GM19240 (cell line): ENCODE data around the gene DNASE2.

Source experiments
- DNase-seq: peaks from one replicate; pipeline ENCODE4 v3.0.0; 2011; ENCODE audit warnings: low spot score; ENCODE audit not compliant: insufficient read length

DNASE2 gene

DNA sequence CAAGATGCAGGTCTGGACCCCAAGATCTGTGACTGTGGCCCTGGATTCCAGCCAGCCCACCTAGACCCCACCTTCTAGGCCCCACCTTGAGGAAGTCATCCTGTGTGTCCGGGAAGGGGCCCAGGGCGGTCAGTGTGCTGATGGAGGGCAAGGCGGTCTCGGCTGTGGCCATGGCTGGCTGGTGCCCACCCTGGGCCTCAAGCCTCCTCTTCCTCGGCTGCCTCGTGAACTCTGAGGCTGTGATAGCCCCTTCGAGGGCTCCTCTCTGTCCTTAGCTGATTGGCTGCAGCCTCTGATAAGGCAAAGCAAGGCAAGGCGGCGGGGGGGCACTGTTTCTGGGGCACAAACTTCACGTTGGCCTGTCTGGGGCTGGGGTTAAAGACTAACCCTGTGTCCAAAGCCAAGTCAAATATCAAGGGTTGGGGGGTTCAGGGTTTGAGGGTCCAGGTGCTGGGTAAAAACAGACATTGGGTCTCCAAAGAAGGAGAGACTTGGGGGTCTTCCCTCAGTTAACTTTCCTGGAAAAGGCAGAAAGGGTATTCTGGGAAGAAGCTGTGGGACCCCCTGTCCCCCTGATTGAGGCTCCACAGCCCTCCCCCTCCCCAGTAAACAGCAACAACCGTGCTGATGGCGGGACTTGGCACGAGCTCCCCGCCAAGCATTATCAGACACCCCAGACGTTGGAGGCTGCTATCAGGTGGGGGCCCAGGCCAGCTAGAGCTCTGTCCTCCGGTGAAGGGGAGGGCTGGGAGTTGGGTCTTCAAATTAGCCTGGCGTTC lies 5.9 kb upstream of the DNASE2 start, which contains the start of gene KLF1:
Gene KLF1 (minus strand): TSS at position 233 of the 779 bp plus-strand sequence. CDS start 61 bp downstream, at position 172.
- DNase-seq, result no peak

DNA sequence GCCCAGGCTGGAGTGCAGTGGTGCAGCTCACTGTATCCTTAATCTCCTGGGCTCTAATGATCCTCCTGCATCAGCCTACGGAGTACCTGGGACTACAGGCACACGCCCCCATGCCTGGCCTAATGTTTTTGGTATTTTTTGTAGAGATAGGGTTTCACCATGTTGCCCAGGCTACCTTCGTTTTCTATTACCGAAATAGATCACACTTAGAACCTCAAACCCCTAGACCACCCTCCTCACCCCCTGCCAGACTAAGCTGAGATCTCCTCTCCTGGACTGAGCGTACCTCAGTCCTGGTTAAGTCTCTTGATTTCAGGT lies 5.4 kb upstream of the DNASE2 start:
- no peak for DNase-seq

GRCh38 chr19:12885749-12886650 lies 4.8 kb upstream of the DNASE2 start:
- no peak for DNase-seq

DNA sequence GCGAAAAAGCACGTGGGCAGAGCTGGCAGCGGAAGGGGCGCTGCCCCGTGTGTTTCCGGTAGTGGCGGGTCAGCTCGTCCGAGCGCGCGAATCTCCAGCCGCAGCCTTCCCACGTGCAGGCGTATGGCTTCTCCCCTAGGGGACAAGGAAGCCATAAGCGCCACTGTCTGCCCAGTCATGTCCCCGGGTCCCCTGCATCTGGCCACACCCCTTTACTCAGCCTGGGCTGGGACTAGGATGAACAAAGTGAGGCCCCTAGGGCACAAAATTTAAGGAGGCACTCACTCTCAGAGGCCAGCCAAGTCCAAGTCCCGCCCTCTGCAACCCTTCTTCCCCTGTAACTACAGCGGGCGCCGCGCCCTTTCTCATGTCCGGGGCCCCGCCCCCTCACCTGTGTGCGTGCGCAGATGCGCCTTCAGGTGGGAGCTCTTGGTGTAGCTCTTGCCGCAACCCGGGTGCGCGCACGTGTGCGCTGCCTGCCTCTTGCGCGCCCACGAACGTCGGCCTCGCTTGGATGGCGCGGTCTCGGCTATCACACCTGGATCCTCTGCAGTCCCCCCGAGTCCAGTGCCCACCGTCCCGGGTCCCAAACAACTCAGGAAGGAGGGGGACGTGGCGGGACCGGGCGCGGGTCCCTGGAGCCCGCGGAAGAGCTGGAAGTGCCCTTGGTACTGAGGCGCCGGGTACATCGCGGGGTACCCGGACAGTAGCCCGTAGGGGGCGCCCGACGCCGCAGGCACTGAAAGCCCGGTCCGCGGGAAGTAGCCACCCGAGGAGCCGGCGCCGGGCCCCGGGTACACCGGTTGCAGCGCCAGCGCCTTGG lies 3.9 kb upstream of the DNASE2 start:
- DNase-seq, result no peak

DNA sequence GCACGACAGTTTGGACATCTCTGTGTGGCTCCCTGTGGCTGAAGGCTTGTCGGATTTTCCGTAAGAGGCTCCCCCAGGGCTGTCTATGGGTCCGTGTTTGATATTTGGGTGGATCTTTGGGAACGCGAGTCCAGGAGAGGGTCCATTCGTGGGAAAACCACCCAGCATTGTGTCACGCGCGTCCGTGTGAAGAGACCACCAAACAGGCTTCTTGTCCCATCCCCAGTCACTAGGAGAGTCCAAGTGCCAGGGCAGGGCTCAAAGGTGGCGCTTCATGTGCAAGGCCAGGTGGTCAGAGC lies 3.3 kb upstream of the DNASE2 start:
- DNase-seq, result no peak

DNA sequence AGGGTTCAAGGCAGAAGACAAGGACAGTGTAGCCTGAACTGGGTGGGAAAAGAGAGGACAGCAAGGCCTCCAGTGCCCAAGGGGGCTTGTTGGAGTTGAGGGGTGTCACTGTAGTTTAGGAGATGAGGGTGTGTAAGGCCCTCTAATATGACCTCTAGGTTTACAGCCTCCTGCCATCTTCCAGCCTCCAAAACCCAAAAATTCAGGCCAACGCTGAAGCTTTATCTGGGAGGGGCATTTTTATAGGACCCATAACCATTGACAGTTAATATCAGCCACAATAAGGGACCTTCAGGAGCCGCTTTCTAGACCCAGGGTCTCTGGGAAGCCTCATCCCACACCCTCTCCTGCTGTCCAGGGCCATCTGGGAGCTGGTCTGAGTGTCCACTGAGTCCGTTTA lies 3.0 kb upstream of the DNASE2 start:
- DNase-seq, result no peak

DNA sequence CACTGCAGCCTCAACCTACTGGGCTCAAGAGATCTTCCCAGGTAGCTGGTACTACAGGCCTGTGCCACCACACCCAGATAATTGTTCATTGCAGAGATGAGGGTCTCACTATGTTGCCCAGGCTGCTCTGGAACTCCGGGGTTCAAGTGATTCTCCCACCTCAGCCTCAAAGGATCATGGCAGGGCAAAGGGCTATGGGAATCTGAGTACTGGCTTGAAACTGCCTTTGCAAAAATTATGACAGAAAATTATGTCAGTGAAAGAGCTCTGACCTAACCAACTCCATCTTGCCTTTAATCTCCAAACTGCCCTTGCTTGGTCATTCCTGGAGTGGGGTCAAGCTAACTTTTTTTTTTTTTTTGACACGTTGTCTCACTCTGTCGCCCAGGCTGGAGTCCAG lies 1.3 kb upstream of the DNASE2 start:
- DNase-seq, result no peak

DNA sequence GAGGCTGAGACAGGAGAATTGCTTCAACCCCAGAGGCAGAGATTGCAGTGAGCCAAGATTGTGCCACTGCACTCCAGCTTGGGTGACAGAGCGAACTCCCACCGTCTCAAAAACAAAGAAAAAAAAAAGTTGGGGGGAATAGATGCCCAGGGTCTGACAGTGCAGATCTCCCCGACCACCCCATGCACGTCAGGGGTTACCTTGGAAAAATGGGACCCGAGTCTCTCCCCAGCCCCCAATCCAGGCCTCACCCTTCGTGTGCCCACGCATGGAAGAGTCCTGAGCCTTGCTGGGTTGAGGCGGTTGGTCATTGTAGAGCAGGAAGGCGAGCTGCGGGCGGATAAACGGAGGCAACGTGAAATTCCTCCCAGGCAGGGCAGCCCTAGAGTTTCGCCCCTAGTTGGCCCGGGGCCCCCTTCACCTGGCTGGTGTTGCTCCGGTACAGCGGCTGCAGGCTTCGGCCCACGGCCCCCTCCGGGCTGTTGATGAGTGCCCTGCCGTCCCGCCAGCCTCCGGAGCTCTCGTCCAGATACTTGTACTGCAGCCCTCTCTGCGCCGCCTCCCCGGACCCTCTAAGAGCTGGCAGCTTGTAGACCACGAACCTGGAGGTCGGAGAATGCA lies 588 bp downstream of the DNASE2 start:
- DNase-seq, result no peak

DNA sequence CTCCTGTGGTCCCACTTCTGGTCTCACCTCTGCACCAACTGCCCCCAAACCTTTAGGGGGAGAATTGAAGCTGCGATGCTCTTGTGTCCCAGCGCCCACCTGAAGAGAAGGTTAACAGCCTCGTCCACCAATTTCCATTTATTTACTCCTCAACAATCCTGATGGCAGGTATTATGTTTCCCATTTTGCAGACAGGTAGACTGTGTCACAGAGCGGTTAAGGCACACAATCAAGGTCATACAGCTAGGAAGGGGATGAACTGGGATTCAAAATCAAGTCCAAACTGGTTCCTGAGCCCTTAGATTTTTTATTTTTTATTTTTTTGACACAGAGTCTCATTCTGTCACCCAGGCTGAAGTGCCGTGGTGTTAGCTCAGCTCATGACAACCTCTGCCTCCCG lies 6.2 kb downstream of the DNASE2 start:
- no peak for DNase-seq

DNA sequence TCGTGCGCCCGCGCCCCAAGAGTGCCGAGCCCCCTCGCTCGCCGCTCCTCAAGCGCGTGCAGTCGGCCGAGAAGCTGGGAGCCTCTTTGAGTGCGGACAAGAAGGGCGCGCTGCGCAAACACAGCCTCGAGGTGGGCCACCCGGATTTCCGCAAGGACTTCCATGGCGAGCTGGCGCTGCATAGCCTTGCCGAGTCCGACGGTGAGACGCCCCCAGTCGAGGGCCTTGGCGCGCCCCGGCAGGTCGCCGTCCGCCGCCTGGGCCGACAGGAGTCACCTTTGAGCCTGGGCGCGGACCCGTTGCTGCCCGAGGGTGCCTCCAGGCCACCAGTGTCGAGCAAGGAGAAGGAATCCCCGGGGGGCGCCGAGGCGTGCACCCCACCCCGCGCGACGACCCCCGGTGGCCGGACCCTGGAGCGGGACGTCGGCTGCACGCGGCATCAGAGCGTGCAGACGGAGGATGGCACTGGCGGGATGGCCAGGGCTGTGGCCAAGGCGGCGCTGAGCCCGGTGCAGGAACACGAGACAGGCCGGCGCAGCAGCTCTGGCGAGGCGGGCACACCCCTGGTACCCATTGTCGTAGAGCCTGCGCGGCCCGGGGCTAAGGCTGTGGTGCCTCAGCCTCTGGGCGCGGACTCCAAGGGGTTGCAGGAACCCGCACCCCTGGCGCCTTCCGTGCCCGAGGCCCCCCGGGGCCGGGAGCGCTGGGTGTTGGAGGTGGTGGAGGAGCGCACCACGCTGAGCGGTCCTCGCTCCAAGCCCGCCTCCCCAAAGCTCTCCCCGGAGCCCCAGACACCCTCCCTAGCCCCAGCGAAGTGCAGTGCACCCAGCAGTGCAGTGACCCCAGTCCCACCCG lies 7.1 kb downstream of the DNASE2 start:
- DNase-seq, result no peak

DNA sequence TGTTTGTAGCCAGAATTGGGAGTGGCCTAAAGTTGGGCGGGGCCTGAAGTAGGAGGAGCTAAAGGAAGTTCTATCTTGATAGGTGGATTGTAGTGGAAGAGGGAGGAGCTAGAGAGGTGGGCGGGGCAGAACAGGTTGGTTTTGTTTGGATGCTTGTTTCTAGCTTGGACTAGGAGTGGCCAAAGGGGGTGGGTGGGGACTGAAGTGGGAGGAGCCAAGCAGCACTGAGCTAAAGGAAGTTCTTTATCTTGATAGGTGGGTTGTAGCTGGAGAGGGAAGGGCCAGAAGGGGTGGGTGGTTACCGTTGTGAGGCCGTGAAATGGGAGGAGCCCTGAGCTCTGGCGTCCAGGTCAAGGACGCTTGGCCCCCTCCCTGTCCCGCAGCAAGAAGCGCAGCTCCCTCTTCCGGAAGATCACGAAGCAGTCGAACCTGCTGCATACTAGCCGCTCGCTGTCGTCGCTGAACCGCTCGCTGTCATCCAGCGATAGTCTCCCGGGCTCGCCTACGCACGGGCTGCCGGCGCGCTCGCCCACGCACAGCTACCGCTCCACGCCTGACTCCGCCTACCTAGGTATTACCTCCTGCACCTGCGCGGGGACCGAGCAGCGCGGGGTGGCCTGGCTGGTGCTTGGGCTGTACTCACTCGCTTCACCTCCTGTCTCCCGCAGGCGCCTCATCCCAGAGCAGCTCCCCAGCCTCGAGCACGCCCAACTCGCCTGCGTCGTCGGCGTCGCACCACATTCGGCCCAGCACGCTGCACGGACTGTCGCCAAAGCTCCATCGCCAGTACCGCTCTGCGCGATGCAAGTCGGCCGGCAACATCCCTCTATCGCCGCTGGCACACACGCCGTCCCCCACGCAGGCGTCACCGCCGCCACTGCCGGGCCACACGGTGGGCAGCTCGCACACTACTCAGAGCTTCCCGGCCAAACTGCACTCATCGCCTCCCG lies 8.0 kb downstream of the DNASE2 start:
- no peak for DNase-seq

DNA sequence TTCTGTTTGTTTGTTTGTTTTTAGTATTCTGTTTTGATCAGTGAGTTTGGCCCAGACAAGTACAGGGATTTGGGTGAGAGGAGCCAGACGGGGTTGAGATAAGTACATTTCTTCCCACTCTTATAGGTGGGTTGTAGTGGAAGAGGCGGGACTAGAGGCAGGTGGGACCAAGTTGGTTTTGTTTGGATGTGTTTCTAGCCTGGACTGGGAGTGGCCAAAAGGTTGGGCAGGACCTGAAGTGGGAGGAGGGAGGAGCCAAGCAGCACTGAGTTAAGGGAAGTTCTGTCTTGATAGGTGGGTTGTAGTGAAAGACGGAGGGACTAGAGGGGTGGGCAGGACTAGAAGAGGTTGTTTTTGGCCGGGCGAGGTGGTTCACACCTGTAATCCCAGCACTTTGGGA lies 9.0 kb downstream of the DNASE2 start:
- no peak for DNase-seq

DNA sequence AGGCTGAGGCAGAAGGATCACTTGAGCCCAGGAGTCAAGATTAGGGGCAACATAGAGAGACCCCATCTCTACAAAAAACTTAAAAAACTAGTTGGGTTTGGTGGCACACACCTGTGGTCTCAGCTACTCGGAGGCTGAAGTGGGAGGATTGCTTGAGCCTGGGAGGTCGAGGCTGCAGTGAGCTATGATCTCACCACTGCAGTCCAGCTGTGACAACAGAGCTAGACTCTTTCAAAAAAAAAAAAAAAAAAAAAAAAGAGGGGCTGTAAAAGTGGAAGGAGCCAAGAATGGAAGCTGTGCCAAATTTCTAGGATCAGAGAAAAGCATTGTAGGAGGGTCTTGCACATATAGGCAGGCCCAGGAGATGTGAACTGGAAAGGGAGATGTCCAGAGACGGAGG lies 9.6 kb downstream of the DNASE2 start:
- DNase-seq, result no peak

GRCh38 chr19:12868540-12869112 lies 12.6 kb downstream of the DNASE2 start:
- no peak for DNase-seq

DNA sequence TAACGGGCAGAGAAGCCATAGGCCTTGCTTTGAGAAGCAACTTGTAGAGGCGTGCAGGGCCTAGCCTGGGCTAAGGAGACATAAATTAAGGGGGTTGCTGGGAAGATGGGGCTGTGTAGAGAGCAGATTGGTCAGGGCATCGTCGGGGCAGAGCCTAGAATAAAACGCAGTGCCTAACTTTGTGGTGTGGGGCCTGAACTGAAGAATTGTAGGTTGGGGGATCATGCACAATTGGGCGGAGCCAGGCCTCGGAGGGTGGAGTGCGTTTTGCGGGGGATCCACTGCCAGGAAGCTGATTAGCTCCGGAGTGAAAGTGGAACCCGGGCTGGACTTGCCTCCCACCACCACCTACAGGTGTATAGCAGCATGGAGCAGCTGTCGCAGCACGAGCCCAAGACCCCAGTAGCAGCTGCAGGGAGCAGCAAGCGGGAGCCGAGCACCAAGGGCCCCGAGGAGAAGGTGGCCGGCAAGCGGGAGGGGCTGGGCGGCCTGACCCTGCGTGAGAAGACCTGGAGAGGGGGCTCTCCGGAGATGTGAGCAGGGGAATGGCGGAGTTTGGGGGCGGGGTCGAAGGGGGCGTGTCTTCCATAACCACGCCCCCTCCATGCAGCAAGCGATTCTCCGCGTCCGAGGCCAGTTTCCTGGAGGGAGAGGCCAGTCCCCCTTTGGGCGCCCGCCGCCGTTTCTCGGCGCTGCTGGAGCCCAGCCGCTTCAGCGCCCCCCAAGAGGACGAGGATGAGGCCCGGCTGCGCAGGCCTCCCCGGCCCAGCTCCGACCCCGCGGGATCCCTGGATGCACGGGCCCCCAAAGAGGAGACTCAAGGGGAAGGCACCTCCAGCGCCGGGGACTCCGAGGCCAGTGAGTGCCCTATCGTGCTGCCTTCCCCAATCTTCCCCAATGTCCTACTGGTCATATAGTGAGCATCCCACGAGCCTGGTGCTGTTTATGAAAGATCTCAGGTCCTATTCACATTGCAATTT lies 13.8 kb downstream of the DNASE2 start:
- peak; percentile 94 for DNase-seq

DNA sequence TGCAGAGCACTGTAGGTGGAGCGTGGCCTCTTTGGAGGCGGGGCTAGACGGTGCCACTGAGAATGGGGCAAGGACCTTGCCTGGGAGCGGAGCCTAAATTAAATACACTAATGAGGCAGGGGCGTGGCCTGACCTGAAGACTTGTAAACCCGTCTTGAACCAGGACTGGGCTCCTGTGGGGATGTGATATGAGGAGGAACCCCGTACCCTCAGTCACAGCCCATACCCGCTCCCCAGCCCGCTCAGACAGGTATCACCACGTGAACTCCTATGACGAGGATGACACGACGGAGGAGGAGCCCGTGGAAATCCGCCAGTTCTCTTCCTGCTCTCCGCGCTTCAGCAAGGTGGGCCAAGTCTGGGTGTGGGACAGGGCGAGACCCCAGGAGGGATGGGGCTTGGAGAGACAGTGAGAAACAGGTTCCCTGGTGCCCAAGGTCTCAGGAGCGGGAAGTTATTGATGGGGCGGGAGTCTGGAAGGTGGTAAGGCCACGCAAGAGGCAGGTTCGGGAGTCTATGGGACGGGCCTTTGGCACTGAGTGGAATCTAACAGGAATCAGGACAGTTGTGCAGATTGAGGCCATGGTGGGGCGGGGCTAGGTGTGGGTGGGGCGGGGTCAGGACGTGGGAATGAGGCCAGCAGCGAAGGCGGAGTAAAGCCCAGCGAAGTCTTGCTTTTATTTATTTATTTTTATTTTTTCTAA lies 14.7 kb downstream of the DNASE2 start:
- no peak for DNase-seq

DNA sequence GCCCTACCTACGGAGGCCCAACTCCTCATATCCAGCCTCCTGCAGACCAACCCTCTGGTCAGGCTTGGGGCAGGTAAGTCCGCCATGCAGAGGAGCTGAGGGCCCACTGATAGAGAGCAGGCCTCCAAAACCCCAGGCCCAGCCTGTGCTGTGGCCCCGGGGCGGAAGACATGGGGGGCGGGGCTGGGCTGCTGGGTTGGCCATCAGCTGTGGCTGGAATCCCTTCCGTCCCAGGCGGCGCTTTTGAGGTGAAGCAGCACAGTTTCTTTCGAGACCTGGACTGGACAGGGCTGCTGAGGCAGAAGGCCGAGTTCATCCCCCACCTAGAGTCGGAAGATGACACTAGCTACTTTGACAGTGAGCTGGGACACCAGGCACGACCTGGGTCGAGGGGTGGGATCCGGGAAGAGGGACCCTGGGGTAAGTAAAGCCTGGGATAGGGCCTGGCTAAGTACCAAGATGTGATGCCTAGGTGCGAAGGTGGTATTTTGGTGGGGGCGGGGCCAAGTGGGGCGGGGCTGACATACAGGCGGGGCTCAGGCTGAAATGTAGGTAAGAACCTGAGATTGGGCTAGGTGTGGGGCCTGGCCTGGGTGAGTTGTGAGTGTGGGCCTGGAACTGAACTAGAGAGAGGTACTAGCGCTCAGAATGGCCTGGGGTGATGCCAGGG lies 15.4 kb downstream of the DNASE2 start:
- DNase-seq, result no peak
